ENCODE data around the gene ARID1B. TPM values are rescaled to one million over a fixed set of nuclear protein-coding genes. Genes with fewer than 3 reads are reported as not detected.

Gene ARID1B
- total RNA-seq, 1 donor from 2014 or later: 75.4 TPM

DNA sequence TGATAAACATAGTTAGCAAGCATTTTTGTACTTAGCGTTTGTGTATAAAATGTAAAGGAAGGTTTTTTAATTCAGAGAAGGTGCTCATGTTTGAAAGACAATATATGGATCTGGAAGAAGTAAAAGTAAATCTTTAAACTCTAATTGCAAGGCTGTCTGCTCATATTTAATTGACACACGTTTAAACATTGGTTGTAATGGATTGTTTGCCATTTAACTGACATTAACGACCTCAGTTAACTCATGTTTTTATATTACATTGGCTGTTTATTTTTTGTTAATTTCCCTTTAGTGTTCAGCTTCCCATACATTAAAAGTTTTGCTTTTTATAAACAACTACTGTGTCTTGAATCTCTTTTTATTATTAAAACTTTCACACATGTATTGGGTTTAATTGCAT, 208.1 kb downstream of the ARID1B start:
- peaks cover 40% of the 10 kb centered on the region for H3K4me1 Mint-ChIP-seq (ENCODE audit: low read depth, unreplicated experiment)
- H3K27me3 ChIP-seq (ENCODE audit: insufficient read depth, low read length): no peaks in the 10 kb centered on the region
- H3K36me3 ChIP-seq (ENCODE audit: insufficient read depth, low read length): no peaks in the 10 kb centered on the region
- no peak overlapping the region for H3K27ac ChIP-seq (ENCODE audit: low read depth, low read length)
- H3K4me2 ChIP-seq (ENCODE audit: low read length): no peak overlapping the region
- H3K4me1 ChIP-seq (ENCODE audit: insufficient read depth, low read length): peaks cover 8% of the 10 kb centered on the region
- no peak overlapping the region for H3K27ac Mint-ChIP-seq (ENCODE audit: unreplicated experiment)
- no peak for TF ChIP-seq EZH2 (IDR thresholded peaks at IDR 0.05; ENCODE audit: insufficient read depth, low read length)
- TF ChIP-seq, protein P1, sequence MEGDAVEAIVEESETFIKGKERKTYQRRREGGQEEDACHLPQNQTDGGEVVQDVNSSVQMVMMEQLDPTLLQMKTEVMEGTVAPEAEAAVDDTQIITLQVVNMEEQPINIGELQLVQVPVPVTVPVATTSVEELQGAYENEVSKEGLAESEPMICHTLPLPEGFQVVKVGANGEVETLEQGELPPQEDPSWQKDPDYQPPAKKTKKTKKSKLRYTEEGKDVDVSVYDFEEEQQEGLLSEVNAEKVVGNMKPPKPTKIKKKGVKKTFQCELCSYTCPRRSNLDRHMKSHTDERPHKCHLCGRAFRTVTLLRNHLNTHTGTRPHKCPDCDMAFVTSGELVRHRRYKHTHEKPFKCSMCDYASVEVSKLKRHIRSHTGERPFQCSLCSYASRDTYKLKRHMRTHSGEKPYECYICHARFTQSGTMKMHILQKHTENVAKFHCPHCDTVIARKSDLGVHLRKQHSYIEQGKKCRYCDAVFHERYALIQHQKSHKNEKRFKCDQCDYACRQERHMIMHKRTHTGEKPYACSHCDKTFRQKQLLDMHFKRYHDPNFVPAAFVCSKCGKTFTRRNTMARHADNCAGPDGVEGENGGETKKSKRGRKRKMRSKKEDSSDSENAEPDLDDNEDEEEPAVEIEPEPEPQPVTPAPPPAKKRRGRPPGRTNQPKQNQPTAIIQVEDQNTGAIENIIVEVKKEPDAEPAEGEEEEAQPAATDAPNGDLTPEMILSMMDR (IDR thresholded peaks at IDR 0.05; ENCODE audit: insufficient read depth, low read depth, low read length): no peak
- peaks cover 78% of the 10 kb centered on the region for H4K20me1 ChIP-seq (ENCODE audit: insufficient read depth, low read length)
- H3K79me2 ChIP-seq (ENCODE audit: insufficient read depth, low read length): peaks cover 95% of the 10 kb centered on the region
- no peaks in the 10 kb centered on the region for H3K9me3 Mint-ChIP-seq (ENCODE audit: unreplicated experiment)
- H3K9me3 ChIP-seq (ENCODE audit: insufficient read depth, low read depth, low read length): no peaks in the 10 kb centered on the region
- no peak overlapping the region for H3K4me3 ChIP-seq (ENCODE audit: insufficient read depth, low read depth, low read length)
- no peak for FAIRE-seq
- H3K4me3 Mint-ChIP-seq (ENCODE audit: unreplicated experiment): no peak overlapping the region
- H3K27me3 Mint-ChIP-seq (ENCODE audit: low read depth, unreplicated experiment): no peaks in the 10 kb centered on the region
- no peak for DNase-seq (ENCODE audit: low read depth)
- H2AFZ ChIP-seq (ENCODE audit: low read depth, low read length): no peak overlapping the region
- H3K9ac ChIP-seq (ENCODE audit: low read length): no peak overlapping the region
- H3K36me3 Mint-ChIP-seq (ENCODE audit: low read depth, unreplicated experiment): peaks cover 2% of the 10 kb centered on the region

DNA sequence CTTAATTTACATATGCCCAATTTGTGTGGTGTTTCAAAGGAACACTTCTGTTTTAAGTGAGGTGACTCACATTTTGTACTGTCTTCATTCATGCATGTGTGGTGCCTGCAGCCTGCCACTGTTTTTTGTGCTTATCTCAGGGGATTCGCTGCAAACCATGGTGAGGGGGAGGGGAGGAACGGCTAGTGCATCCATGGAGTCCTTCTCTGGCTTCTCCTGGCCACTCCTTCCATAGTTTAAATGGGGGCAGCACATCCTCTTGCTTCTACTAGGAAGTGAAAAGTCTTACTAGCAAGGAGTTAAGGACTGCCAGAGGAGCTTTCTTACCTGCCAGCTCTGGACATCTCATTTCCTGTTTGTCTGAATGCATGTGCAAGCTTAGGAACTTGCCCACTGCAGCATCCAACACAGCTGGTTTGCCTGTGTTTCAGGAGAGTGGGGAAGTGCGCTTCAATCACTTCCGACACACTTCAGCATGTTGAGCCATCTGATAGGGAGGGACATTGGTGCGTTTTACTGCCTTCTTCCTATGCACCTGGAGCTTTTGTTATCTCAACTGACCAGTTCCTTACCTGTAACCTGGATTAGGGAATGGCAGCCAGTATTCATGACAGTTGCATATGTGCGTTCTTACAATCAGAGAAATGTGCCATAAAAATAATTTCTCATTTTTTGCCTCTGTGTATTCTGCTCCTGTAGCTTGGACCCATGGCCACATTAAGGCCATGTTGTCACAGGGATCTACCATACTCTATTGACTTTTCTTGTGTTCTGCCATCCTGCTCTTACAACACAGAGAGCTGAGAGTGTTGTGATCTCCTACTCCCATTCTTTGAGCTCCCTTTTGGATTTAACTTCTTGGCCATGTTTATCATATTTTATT, 211.3 kb downstream of the ARID1B start:
- peaks cover 14% of the 10 kb centered on the region for H3K4me1 ChIP-seq (ENCODE audit: insufficient read depth, low read length)
- DNase-seq (ENCODE audit: low read depth) (peak; percentile 27), FAIRE-seq (no peak)
- no peak overlapping the region for H2AFZ ChIP-seq (ENCODE audit: low read depth, low read length)
- Mint-ChIP-seq H3K9me3 (ENCODE audit: unreplicated experiment) (no peaks in the 10 kb centered on the region), H3K27ac (ENCODE audit: unreplicated experiment) (no peak overlapping the region), H3K36me3 (ENCODE audit: low read depth, unreplicated experiment) (peaks cover 2% of the 10 kb centered on the region), H3K4me3 (ENCODE audit: unreplicated experiment) (no peak overlapping the region), H3K4me1 (ENCODE audit: low read depth, unreplicated experiment) (peaks cover 40% of the 10 kb centered on the region), H3K27me3 (ENCODE audit: low read depth, unreplicated experiment) (no peaks in the 10 kb centered on the region)
- no peak overlapping the region for H3K27ac ChIP-seq (ENCODE audit: low read depth, low read length)
- H3K9ac ChIP-seq (ENCODE audit: low read length): no peak overlapping the region
- peak overlapping the region; percentile 30 for H3K4me2 ChIP-seq (ENCODE audit: low read length)
- H4K20me1 ChIP-seq (ENCODE audit: insufficient read depth, low read length): peaks cover 81% of the 10 kb centered on the region
- no peaks in the 10 kb centered on the region for H3K36me3 ChIP-seq (ENCODE audit: insufficient read depth, low read length)
- TF ChIP-seq EZH2 (IDR thresholded peaks at IDR 0.05; ENCODE audit: insufficient read depth, low read length): no peak
- TF ChIP-seq, protein P1 (IDR thresholded peaks at IDR 0.05; ENCODE audit: insufficient read depth, low read depth, low read length): no peak
- H3K4me3 ChIP-seq (ENCODE audit: insufficient read depth, low read depth, low read length): no peak overlapping the region
- no peaks in the 10 kb centered on the region for H3K9me3 ChIP-seq (ENCODE audit: insufficient read depth, low read depth, low read length)
- H3K79me2 ChIP-seq (ENCODE audit: insufficient read depth, low read length): peaks cover 92% of the 10 kb centered on the region
- no peaks in the 10 kb centered on the region for H3K27me3 ChIP-seq (ENCODE audit: insufficient read depth, low read length)

Measured in astrocyte (in vitro differentiated cells and primary cell).